GM12892 (cell line): ENCODE results near the gene CACNA1C.

Experiments used
- POLR2A ChIP-seq: IDR thresholded peaks from 2 replicates; pipeline ENCODE4 v1.6.1; 2011; ENCODE audit warnings: low read depth, low read length, control low read depth
- POLR2AphosphoS5 ChIP-seq: IDR thresholded peaks from 2 replicates; pipeline ENCODE4 v1.6.1; 2011; ENCODE audit warnings: low read depth, low read length, control low read depth

DNA sequence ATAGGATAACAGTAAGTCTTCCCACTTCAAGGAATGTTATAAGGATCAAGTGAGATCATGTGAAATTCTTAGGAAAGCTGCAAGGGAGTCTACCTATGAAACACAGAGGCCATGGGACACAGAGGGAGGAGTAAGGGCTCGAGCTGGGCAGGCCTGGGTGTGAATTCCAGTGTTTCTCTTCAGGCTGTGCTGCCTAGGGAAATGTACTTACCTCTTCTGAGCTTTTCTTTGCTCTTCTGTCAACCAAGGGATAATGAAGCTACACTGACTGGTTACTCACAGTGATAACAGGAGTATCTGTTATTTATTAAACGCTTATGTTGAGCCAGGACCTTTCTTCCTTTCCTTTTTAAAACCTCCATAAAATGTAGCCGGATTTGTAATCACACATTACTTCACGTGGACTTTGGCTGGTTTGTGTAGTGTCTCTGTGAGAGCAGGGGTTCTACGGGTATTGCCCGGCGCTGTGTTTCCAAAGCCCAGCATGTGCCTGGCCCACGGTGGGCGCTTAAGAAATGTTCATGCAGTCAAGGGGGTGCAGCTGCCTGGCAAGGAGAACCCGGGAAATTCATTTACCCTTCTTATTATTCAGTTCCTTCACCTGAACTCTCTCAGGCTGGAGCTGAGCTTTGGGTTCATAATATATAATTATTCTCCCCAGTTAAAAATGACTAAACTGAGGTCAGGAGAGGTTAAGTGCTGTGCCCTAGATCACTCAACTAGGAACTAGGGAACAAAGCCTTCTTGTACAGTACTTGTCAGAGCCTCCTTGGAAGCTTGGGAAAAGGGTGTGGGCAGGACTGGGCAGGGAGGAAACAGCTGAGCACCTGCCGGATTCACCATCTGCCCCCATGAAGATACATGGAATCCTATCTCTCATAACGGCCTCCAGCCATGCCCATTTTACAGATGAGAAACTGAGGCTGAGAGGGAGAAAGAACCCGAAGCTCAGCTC lies 214.2 kb downstream of the CACNA1C start:
- TF ChIP-seq POLR2A (no peak), POLR2AphosphoS5 (no peak)
